ENCODE measurements around the gene ACP2.
"Not testable (repeated sequence)": the region's sequence is repeated elsewhere in the genome, so short reads cannot be mapped to it uniquely, and the experiment has no call there.

ACP2 gene

GRCh38 chr11:47212938-47213337 lies 35.7 kb downstream of the ACP2 start:
- peak in 1 of 10 donors; percentile 65 for DNase-seq
- intact Hi-C loops (cut with DNase I) = no loop called here

GRCh38 chr11:47208628-47209027 lies 40.0 kb downstream of the ACP2 start:
- DNase-seq = no peak
- intact Hi-C loops (cut with DNase I) = no loop called here

GRCh38 chr11:47208008-47208552 lies 40.5 kb downstream of the ACP2 start:
- intact Hi-C loops (cut with DNase I); DNase-seq: not testable (repeated sequence)

GRCh38 chr11:47207459-47207858 lies 41.2 kb downstream of the ACP2 start:
- no peak for DNase-seq

GRCh38 chr11:47206577-47206976 lies 42.0 kb downstream of the ACP2 start:
- intact Hi-C loops (cut with DNase I); DNase-seq: not testable (repeated sequence)

More at GRCh38 chr11:47207459-47207858, 41.2 kb downstream of the ACP2 start:
- intact Hi-C loops (cut with DNase I) = no loop called here

GRCh38 chr11:47204637-47204989 lies 44.0 kb downstream of the ACP2 start:
- intact Hi-C loops (cut with DNase I) = no loop called here
- DNase-seq = no peak

GRCh38 chr11:47202576-47202975 lies 46.0 kb downstream of the ACP2 start:
- no peak for DNase-seq
- intact Hi-C loops (cut with DNase I) = no loop called here

GRCh38 chr11:47201015-47201414 lies 47.6 kb downstream of the ACP2 start:
- peak in 1 of 10 donors; percentile 22 for DNase-seq
- intact Hi-C loops (cut with DNase I) = no loop called here

GRCh38 chr11:47198161-47198560 lies 50.5 kb downstream of the ACP2 start:
- intact Hi-C loops (cut with DNase I) = not testable (repeated sequence)
- peak in 1 of 10 donors; percentile 53 for DNase-seq

GRCh38 chr11:47192111-47192510 lies 56.5 kb downstream of the ACP2 start:
- intact Hi-C loops (cut with DNase I) = no loop called here
- no peak for DNase-seq

- intact Hi-C loops (cut with DNase I); DNase-seq: not testable (repeated sequence)
Observed at GRCh38 chr11:47191137-47191536, 57.5 kb downstream of the ACP2 start.

All from posterior cingulate gyrus (tissue), 11 donors.